ENCODE data around the gene IL9R. TPM values are rescaled to one million over a fixed set of nuclear protein-coding genes. Genes with fewer than 3 reads are reported as not detected.
"Not testable (repeated sequence)": the region's sequence is repeated elsewhere in the genome, so short reads cannot be mapped to it uniquely, and the experiment has no call there.

The IL9R gene
- total RNA-seq, 1 experiment from 2014 or later, result 0.56 TPM

DNA sequence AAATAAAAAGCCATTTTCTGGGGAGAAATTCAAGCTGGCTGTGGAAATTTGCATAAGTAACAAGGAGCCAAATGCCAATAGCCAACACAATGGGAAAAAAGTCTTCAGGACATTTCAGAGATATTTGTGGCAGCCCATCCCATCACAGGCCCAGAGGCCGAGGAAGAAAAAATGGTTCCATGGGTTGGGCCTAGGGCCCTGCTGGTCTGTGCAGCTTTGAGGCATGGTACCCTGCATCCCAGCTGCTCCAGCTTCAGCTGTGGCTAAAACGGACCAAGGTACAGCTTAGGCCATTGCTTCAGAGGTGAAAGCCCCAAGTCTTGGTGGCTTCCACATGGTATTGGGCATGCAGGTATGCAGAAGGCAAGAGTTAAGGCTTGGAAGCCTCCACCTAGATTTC is 14.2 kb upstream of the IL9R start:
- Histone ChIP-seq H3K27ac (ENCODE audit: low read depth, low read length, poor library complexity, severe bottlenecking) (no peak overlapping the region), H3K27me3 (replicated peaks; ENCODE audit: insufficient read depth, low read depth, low read length, poor library complexity) (no peaks in the 10 kb centered on the region), H3K36me3 (ENCODE audit: insufficient read depth, low read length, poor library complexity, severe bottlenecking) (no peaks in the 10 kb centered on the region), H3K4me1 (ENCODE audit: insufficient read depth, low read length, poor library complexity, severe bottlenecking) (no peaks in the 10 kb centered on the region), H3K4me3 (ENCODE audit: low read depth, low read length, poor library complexity, severe bottlenecking) (no peak overlapping the region), H3K9me3 (ENCODE audit: low read depth, low read length, poor library complexity, severe bottlenecking) (no peaks in the 10 kb centered on the region)
- TF ChIP-seq, protein P1, sequence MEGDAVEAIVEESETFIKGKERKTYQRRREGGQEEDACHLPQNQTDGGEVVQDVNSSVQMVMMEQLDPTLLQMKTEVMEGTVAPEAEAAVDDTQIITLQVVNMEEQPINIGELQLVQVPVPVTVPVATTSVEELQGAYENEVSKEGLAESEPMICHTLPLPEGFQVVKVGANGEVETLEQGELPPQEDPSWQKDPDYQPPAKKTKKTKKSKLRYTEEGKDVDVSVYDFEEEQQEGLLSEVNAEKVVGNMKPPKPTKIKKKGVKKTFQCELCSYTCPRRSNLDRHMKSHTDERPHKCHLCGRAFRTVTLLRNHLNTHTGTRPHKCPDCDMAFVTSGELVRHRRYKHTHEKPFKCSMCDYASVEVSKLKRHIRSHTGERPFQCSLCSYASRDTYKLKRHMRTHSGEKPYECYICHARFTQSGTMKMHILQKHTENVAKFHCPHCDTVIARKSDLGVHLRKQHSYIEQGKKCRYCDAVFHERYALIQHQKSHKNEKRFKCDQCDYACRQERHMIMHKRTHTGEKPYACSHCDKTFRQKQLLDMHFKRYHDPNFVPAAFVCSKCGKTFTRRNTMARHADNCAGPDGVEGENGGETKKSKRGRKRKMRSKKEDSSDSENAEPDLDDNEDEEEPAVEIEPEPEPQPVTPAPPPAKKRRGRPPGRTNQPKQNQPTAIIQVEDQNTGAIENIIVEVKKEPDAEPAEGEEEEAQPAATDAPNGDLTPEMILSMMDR (conservative IDR thresholded peaks at IDR 0.05; ENCODE audit: low read depth, low read length), result no peak
- no peak for TF ChIP-seq EZH2 (IDR thresholded peaks at IDR 0.05; ENCODE audit: borderline replicate concordance, low read depth, low read length, poor library complexity, severe bottlenecking)
- BruUV-seq (replicated peaks), result no TSS peak
- ChIA-PET CTCF (no interaction called here), POLR2A (ENCODE audit: low non-redundant PET) (no interaction called here)
- DNase-seq (ENCODE audit: low spot score), result no peak
- intact Hi-C loops (cut with micrococcal nuclease; ENCODE audit: unreplicated experiment), result no loop called here

DNA sequence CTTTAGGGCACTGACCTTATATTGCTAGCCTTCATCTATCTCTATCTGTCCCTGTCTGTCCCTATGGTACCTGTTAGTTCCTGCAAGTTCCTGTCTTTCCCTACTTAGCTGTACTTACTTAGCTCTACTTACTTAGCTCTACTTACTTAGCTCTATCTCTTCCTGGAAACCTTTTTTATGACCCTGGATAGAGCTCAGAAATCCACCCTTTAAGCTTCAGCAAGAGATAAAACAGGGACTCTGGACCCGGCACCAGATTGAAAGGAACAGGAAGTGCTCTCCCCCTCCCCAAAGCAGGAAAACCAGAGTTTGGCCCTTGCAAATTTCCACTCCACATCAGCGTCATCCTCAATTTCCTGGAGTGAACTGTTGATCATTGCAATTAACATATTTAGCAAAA is 12.3 kb upstream of the IL9R start:
- no peak for TF ChIP-seq EZH2 (IDR thresholded peaks at IDR 0.05; ENCODE audit: borderline replicate concordance, low read depth, low read length, poor library complexity, severe bottlenecking)
- TF ChIP-seq, protein P1 (conservative IDR thresholded peaks at IDR 0.05; ENCODE audit: low read depth, low read length), result no peak
- no peaks in the 10 kb centered on the region for H3K27me3 ChIP-seq (replicated peaks; ENCODE audit: insufficient read depth, low read depth, low read length, poor library complexity)
- no peak for DNase-seq (ENCODE audit: low spot score)
- no peak overlapping the region for H3K4me3 ChIP-seq (ENCODE audit: low read depth, low read length, poor library complexity, severe bottlenecking)
- POLR2A ChIA-PET (ENCODE audit: low non-redundant PET), result no interaction called here
- H3K27ac ChIP-seq (ENCODE audit: low read depth, low read length, poor library complexity, severe bottlenecking), result no peak overlapping the region
- H3K4me1 ChIP-seq (ENCODE audit: insufficient read depth, low read length, poor library complexity, severe bottlenecking), result no peaks in the 10 kb centered on the region
- BruUV-seq (replicated peaks), result no TSS peak
- no peaks in the 10 kb centered on the region for H3K36me3 ChIP-seq (ENCODE audit: insufficient read depth, low read length, poor library complexity, severe bottlenecking)
- no peaks in the 10 kb centered on the region for H3K9me3 ChIP-seq (ENCODE audit: low read depth, low read length, poor library complexity, severe bottlenecking)
- intact Hi-C loops (cut with micrococcal nuclease; ENCODE audit: unreplicated experiment), result no loop called here
- CTCF ChIA-PET, result no interaction called here

DNA sequence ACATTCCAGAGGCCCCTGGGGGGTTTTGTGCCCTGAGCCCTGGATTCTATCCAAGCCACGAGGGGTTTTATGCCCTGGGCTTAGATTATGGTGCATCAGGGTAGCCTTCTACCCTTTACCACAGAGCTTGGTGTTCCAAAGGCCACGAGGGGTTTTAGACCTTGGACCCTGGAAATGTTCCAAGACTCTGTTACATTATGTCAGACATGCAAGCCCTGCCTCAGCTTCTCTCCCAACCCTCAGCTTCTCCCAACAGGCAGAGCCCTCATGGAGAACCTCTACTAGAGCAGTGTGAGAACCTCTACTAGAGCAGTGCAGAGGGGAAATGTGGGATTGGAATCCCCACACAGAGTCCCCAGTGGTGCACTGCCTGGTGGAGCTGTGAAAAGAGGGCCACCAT is 10.5 kb upstream of the IL9R start:
- H3K4me3 ChIP-seq (ENCODE audit: low read depth, low read length, poor library complexity, severe bottlenecking); H3K27me3 ChIP-seq (replicated peaks; ENCODE audit: insufficient read depth, low read depth, low read length, poor library complexity); POLR2A ChIA-PET (ENCODE audit: low non-redundant PET); H3K27ac ChIP-seq (ENCODE audit: low read depth, low read length, poor library complexity, severe bottlenecking); DNase-seq (ENCODE audit: low spot score); CTCF ChIA-PET; H3K4me1 ChIP-seq (ENCODE audit: insufficient read depth, low read length, poor library complexity, severe bottlenecking); H3K36me3 ChIP-seq (ENCODE audit: insufficient read depth, low read length, poor library complexity, severe bottlenecking); H3K9me3 ChIP-seq (ENCODE audit: low read depth, low read length, poor library complexity, severe bottlenecking); intact Hi-C loops (cut with micrococcal nuclease; ENCODE audit: unreplicated experiment); BruUV-seq (replicated peaks): not testable (repeated sequence)

DNA sequence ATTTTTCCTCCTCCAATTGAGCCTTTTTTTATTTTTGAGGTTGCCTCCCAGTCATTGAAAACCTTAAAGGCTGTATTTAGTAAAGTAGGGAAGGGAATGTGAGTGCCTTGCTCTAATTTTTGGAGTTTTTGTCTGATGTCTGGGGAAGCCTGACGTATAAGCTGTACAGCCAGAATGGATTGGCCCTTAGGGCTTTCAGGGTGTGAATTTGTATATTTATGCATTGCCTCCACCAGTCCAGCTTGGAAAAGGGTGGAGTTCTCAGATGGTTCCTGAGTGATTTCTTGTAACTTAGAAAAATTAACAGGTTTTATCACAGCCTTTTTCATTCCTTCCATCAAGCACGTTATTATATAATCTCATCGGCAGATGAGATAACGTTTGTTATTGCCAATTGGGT is 8.6 kb upstream of the IL9R start:
- TF ChIP-seq, protein P1 (conservative IDR thresholded peaks at IDR 0.05; ENCODE audit: low read depth, low read length), result no peak
- TF ChIP-seq EZH2 (IDR thresholded peaks at IDR 0.05; ENCODE audit: borderline replicate concordance, low read depth, low read length, poor library complexity, severe bottlenecking), result no peak
- no peaks in the 10 kb centered on the region for H3K9me3 ChIP-seq (ENCODE audit: low read depth, low read length, poor library complexity, severe bottlenecking)
- H3K27me3 ChIP-seq (replicated peaks; ENCODE audit: insufficient read depth, low read depth, low read length, poor library complexity), result no peaks in the 10 kb centered on the region
- H3K36me3 ChIP-seq (ENCODE audit: insufficient read depth, low read length, poor library complexity, severe bottlenecking), result no peaks in the 10 kb centered on the region
- no peak for DNase-seq (ENCODE audit: low spot score)
- no peak overlapping the region for H3K27ac ChIP-seq (ENCODE audit: low read depth, low read length, poor library complexity, severe bottlenecking)
- H3K4me1 ChIP-seq (ENCODE audit: insufficient read depth, low read length, poor library complexity, severe bottlenecking), result no peaks in the 10 kb centered on the region
- no peak overlapping the region for H3K4me3 ChIP-seq (ENCODE audit: low read depth, low read length, poor library complexity, severe bottlenecking)
- POLR2A ChIA-PET (ENCODE audit: low non-redundant PET), result no interaction called here
- CTCF ChIA-PET, result no interaction called here
- no TSS peak for BruUV-seq (replicated peaks)
- intact Hi-C loops (cut with micrococcal nuclease; ENCODE audit: unreplicated experiment), result no loop called here
